Lower lobe of right lung (tissue), 2 donors: ENCODE data around the gene OTUD5. TPM values are rescaled to one million over a fixed set of nuclear protein-coding genes. Genes with fewer than 3 reads are reported as not detected.
"Not testable (repeated sequence)": the region's sequence is repeated elsewhere in the genome, so short reads cannot be mapped to it uniquely, and the experiment has no call there.

Experiments
- ATAC-seq, 2 donors: fragments of 200-7000 bp; cut with Tn5 transposase; one replicate each; pipeline ENCODE4 v1.9.1; 2020 to 2022; ENCODE audit warnings: mild to moderate bottlenecking in 2 of 2, moderate library complexity in 2 of 2
- DNase-seq: peaks from one replicate; pipeline ENCODE4 v3.0.0-alpha.2; 2020
- H3K27ac ChIP-seq: fragments of 200-600 bp; one replicate; pipeline ENCODE4 v1.8.0; 2022
- H3K27me3 ChIP-seq: fragments of 200-600 bp; one replicate; pipeline ENCODE4 v1.8.0; 2022; ENCODE audit warnings: low read depth
- H3K36me3 ChIP-seq: fragments of 200-600 bp; one replicate; pipeline ENCODE4 v1.8.0; 2022; ENCODE audit warnings: mild to moderate bottlenecking
- H3K4me1 ChIP-seq: fragments of 200-600 bp; one replicate; pipeline ENCODE4 v1.8.0; 2022
- H3K4me3 ChIP-seq: fragments of 200-600 bp; one replicate; pipeline ENCODE4 v1.8.0; 2022; ENCODE audit warnings: mild to moderate bottlenecking
- H3K9me3 ChIP-seq: fragments of 200-600 bp; one replicate; pipeline ENCODE4 v1.8.0; 2022
- intact Hi-C: fragments of 100-400 bp; cut with DNase I; formaldehyde crosslinking; loops from one replicate; pipeline ENCODE4 v1.11.0; 2022
- total RNA-seq: library from RNA; stranded (reverse); fragmentation: NEBNext Ultra II Directional; extraction: Animal tissue kit (Norgen Biotek cat#: 25700); gene quantifications from one replicate; pipeline ENCODE4 v1.2.1, GENCODE V29; 2021
- TF ChIP-seq, protein P1 (sequence below): fragments of 200-600 bp; IDR thresholded peaks from one replicate; pipeline ENCODE4 v1.8.0; 2022; ENCODE audit warnings: antibody characterized with exemption, mild to moderate bottlenecking
- donor health status: DM: no; HTN: yes; CAD: no; lungs with severe emphysema.

Gene OTUD5
- total RNA-seq, 1 donor from 2014 or later, result 45.8 TPM

DNA sequence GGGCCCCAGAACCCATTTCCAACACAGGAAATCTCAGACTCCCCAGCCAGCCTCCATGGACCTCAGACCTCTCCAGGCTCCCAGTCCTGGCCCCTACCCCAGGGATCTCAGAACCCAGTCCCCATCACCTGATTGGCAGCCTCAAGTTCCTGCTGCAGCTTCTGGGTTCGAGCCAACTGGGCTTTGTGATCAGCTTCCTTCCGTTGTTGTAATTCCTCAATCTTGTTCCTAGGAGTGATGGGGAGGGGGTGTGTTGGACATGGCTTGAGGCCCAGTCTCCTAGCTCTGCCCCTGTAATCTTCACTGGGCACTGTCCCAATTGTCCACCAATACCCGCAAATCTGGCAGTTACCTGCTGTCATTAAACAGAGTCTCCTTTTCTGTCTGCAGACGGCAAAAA lies 32.1 kb upstream of the OTUD5 start:
- H3K27me3 ChIP-seq, result no peaks in the 10 kb centered on the region
- no peak overlapping the region for H3K4me3 ChIP-seq
- TF ChIP-seq, protein P1, sequence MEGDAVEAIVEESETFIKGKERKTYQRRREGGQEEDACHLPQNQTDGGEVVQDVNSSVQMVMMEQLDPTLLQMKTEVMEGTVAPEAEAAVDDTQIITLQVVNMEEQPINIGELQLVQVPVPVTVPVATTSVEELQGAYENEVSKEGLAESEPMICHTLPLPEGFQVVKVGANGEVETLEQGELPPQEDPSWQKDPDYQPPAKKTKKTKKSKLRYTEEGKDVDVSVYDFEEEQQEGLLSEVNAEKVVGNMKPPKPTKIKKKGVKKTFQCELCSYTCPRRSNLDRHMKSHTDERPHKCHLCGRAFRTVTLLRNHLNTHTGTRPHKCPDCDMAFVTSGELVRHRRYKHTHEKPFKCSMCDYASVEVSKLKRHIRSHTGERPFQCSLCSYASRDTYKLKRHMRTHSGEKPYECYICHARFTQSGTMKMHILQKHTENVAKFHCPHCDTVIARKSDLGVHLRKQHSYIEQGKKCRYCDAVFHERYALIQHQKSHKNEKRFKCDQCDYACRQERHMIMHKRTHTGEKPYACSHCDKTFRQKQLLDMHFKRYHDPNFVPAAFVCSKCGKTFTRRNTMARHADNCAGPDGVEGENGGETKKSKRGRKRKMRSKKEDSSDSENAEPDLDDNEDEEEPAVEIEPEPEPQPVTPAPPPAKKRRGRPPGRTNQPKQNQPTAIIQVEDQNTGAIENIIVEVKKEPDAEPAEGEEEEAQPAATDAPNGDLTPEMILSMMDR, result no peak
- no peak overlapping the region for H3K27ac ChIP-seq
- H3K36me3 ChIP-seq, result peaks cover 50% of the 10 kb centered on the region
- ATAC-seq (no peak), DNase-seq (no peak)
- intact Hi-C loops, result no loop called here
- no peaks in the 10 kb centered on the region for H3K9me3 ChIP-seq
- H3K4me1 ChIP-seq, result no peaks in the 10 kb centered on the region

DNA sequence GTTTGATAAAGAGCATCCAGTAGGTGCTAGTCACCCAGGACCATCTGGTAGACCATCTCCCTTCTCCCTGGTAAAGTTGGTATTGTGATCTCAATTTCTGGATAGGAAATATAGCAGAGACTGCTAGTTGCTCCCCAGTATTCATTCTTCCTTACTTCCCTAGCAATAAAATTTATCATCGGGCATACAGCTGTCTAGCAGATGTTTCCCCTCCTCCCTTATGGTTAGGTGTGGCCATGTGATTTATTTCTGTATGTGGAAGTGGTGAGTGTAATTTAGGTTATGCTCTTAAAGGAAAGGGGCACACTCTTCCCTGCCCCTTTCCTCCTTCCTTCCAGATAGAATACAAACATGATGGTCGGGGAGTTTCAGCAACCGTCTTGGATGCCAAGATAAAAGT lies 26.5 kb upstream of the OTUD5 start:
- DNase-seq (no peak), ATAC-seq (no peak)
- TF ChIP-seq, protein P1, result no peak
- intact Hi-C loops, result no loop called here
- Histone ChIP-seq H3K36me3 (peaks cover 48% of the 10 kb centered on the region), H3K4me1 (no peaks in the 10 kb centered on the region), H3K4me3 (no peak overlapping the region), H3K27ac (no peak overlapping the region), H3K27me3 (no peaks in the 10 kb centered on the region), H3K9me3 (no peaks in the 10 kb centered on the region)

DNA sequence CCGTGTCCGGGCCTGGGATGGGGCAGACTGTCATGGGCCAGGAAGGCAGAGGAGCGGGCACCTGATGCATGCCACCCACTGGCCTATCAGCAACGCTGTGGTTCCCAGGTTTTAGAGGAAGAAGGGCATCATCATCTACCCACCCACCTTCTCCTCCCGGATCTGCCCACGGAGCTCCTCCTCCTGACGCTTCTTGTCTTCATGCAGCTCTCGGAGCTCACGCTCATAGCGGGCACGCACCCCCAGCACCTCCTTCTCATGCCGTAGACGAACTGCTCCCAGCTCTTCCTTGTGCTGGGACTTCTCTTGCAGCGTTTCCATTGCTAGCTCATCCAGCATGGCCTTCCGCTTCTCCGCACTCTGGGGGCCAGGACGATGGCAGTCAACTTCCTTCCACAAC lies 25.7 kb upstream of the OTUD5 start:
- H3K36me3 ChIP-seq, result peaks cover 57% of the 10 kb centered on the region
- intact Hi-C loops, result no loop called here

DNA sequence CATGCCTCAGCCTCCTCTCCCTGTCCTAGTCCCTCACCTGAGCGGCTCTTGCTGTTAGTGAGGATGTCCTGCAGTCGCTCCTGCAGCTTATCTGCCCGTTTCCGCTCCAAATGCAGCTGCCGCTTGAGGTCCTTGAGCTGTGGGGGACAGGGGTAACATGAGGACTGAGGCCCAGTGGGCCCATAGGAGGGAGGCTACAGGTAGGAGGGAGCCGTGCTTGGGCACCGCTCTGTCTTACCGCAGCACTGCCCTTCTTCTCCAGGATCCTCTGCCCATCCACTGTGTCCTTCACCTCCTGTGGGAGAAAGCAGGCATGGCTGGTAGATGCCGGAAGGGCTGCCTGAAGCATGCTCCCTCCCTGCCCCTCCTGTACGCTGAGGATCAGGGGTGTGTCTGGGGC lies 23.8 kb upstream of the OTUD5 start:
- ATAC-seq, result peak in 1 of 2 donors; percentile 9
- Histone ChIP-seq H3K4me1 (no peaks in the 10 kb centered on the region), H3K36me3 (peaks cover 76% of the 10 kb centered on the region), H3K27ac (no peak overlapping the region), H3K27me3 (no peaks in the 10 kb centered on the region), H3K4me3 (no peak overlapping the region), H3K9me3 (no peaks in the 10 kb centered on the region)
- intact Hi-C loops, result no loop called here
- TF ChIP-seq, protein P1, result no peak
- DNase-seq, result no peak

More for the DNA sequence above, 25.7 kb upstream of the OTUD5 start:
- Histone ChIP-seq H3K4me1 (no peaks in the 10 kb centered on the region), H3K4me3 (no peak overlapping the region), H3K9me3 (no peaks in the 10 kb centered on the region), H3K27ac (no peak overlapping the region), H3K27me3 (no peaks in the 10 kb centered on the region)
- TF ChIP-seq, protein P1, result no peak
- no peak for DNase-seq
- ATAC-seq, result no peak

DNA sequence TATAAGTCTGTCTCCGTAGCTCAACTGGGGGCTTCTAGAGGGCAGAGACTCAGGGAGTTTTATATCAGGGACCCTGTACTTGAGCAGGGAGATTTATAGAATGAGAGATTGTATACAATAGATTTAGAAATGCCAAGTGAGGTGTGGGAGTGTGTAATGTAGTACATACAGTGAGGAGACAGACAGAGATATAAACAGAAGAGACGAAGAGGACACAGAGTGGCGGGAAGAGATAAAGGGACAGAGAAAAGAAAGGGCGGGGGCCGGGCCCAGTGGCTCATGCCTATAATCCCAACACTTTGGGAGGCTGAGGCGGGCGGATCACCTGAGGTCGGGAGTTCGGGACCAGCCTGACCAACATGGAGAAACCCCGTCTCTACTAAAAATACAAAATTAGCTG lies 22.9 kb upstream of the OTUD5 start:
- H3K4me3 ChIP-seq, intact Hi-C loops, H3K9me3 ChIP-seq, H3K27ac ChIP-seq, H3K27me3 ChIP-seq, ATAC-seq, DNase-seq, H3K4me1 ChIP-seq: not testable (repeated sequence)
- H3K36me3 ChIP-seq, result peaks cover 80% of the 10 kb centered on the region

DNA sequence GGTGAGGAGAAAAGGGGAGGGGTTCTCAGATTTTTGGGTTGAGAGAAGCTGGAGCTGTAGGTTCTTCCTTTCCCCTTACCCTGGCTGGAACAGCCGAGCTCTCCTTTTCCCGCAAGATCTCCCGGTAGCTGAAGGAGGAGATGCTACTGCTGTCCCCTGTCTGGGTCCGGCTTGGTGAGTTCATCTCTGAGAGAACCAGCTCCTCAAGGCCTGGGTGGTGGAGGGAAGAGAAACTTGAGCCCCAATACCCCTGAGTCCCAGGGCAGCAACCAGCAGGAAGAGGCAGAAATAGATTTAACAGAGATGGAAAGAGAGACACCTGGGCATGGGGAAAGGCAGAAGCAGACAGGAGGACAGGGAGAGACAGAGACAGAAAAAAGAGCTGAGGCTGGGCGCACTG lies 20.8 kb upstream of the OTUD5 start:
- no peak overlapping the region for H3K27ac ChIP-seq
- no peak for DNase-seq
- TF ChIP-seq, protein P1, result no peak

More for the DNA sequence above, 20.8 kb upstream of the OTUD5 start:
- Histone ChIP-seq H3K4me3 (no peak overlapping the region), H3K27me3 (no peaks in the 10 kb centered on the region), H3K36me3 (peaks cover 78% of the 10 kb centered on the region), H3K4me1 (no peaks in the 10 kb centered on the region), H3K9me3 (no peaks in the 10 kb centered on the region)
- no peak for ATAC-seq
- intact Hi-C loops, result no loop called here
